HG03060 (cell line): ENCODE data around the gene SMIM38.
"Not testable (repeated sequence)": the region's sequence is repeated elsewhere in the genome, so short reads cannot be mapped to it uniquely, and the experiment has no call there.

Experiments
- ATAC-seq: cut with Tn5 transposase; IDR thresholded peaks from one replicate; pipeline ENCODE4 v1.9.1; 2021; ENCODE audit warnings: low read depth, moderate number of reproducible peaks; ENCODE audit not compliant: unreplicated experiment

Gene SMIM38

GRCh38 chr11:69137151-69137844 lies 18.4 kb upstream of the SMIM38 start:
- no peak for ATAC-seq

DNA sequence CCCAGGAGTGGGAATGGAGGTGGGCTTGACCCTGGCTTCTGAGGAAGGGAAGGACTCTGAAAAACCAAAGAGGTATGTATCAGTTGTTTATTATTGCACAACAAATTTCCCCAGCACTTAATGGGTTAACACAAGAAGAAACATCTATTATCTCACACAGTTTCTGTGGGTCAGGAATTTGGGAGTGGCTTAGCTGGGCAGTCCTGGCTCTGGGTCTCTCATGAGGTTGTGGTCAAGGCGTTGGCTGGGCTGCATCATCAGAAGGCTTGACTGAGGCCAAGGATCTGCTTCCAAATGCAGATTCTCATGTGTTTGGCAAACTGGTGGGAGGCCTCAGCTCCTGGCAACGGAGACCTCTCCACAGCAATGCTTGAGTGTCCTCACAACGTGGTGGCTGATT lies 17.5 kb upstream of the SMIM38 start:
- ATAC-seq = no peak

GRCh38 chr11:69140161-69140560 lies 15.6 kb upstream of the SMIM38 start:
- ATAC-seq = not testable (repeated sequence)

DNA sequence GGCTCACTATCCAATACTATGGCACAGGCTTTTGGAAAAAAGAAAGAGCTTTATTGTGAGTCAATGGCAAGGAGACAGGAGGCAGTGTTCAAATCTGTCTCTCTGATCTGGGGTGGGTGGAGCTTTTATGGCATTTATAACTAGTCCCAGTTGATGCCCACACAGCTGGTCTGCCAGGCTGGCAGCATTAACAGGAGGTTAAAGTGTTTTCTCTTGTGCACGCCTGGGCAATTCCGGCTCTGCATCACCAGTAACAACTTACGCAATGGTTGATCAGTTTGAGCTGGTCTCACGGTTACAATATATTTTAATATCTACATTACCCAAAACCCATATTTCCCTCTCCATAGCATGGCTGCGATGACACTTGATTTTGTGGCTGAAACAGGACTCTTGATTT lies 15.1 kb upstream of the SMIM38 start:
- no peak for ATAC-seq

GRCh38 chr11:69141742-69142141 lies 14.0 kb upstream of the SMIM38 start:
- ATAC-seq = no peak

DNA sequence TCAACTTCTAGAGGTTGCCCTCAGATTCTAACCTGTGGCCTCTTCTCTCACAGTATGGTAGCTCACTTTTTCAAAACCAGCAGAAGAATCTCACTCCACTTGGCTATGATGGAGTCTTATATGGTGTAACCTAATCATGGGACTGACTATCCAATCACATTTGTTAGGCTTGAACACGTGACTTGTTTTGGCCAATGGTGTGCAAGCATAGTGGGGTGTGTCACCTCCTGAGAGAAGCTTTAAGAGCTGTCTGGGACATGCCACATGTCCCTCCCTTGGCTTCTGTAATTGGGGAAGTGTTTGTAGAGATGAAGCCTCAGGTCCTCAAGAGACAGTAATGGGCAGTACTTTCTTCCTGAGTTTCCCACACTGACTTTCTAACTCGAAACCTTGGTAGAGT lies 12.8 kb upstream of the SMIM38 start:
- ATAC-seq = no peak

- no peak for ATAC-seq
Observed at GRCh38 chr11:69144316-69145049, 11.3 kb upstream of the SMIM38 start.

GRCh38 chr11:69145050-69145380 lies 10.7 kb upstream of the SMIM38 start:
- no peak for ATAC-seq

GRCh38 chr11:69148377-69148762 lies 7.4 kb upstream of the SMIM38 start:
- no peak for ATAC-seq

DNA sequence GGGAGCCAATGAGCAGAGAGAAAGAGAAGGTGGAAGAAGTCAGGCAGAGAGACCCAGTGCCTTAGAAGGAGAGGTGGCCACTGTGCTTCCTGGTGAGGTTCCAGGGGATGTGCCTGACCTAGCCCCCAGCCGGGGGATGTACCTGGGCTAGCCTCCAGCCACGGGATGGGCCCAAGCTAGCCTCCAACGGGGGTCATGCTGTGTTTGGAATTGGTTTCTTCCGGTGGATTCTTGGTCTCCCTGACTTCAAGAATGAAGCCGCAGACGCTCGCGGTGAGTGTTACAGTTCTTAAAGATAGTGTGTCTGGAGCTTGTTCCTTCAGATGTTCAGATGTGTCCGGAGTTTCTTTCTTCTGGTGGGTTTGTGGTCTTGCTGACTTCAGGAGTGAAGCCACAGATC lies 6.9 kb upstream of the SMIM38 start:
- ATAC-seq = no peak

- not testable (repeated sequence) for ATAC-seq
Observed at GRCh38 chr11:69149338-69150045, 6.2 kb upstream of the SMIM38 start.

GRCh38 chr11:69150175-69150574 lies 5.6 kb upstream of the SMIM38 start:
- ATAC-seq = no peak

DNA sequence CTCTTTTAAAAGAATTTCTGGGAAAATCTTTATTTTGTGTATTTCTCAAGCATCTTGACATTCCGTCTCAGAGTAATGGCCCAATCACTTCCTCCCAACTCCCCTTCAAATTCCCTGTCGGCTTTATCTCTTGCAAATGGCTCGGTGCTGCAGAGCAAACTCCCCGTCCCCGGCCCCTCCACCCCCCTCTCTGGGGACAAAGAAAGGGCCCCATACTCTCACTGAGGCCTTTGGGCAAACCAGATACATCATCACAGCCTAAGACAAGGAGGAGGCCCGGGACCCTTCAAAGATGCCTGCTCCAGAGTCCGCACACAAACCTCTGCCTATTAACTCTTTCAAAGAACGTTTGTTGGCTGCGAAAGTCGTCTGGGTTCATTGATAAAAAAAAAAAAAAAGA lies 3.9 kb upstream of the SMIM38 start:
- ATAC-seq = no peak

GRCh38 chr11:69152733-69153421 lies 2.9 kb upstream of the SMIM38 start:
- ATAC-seq = no peak

DNA sequence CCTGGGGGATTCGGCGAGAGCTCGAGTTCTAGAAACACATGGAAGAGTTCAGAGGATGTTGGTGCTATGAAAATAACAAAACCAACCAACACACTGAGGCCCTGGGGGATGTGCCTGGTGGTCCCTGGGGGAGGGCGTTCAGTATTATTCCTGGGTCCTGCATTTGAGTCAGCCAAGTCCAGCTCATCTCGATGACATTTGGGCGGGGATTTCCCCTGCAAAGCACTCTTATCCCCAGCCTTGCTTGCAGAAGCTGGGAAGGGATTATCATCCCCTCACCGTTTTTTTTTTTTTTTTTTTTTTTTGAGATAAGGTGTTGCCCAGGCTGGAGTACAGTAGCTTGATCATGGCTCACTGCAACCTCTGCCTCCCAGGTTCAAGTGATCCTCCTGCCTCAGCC lies 2.1 kb upstream of the SMIM38 start:
- no peak for ATAC-seq

DNA sequence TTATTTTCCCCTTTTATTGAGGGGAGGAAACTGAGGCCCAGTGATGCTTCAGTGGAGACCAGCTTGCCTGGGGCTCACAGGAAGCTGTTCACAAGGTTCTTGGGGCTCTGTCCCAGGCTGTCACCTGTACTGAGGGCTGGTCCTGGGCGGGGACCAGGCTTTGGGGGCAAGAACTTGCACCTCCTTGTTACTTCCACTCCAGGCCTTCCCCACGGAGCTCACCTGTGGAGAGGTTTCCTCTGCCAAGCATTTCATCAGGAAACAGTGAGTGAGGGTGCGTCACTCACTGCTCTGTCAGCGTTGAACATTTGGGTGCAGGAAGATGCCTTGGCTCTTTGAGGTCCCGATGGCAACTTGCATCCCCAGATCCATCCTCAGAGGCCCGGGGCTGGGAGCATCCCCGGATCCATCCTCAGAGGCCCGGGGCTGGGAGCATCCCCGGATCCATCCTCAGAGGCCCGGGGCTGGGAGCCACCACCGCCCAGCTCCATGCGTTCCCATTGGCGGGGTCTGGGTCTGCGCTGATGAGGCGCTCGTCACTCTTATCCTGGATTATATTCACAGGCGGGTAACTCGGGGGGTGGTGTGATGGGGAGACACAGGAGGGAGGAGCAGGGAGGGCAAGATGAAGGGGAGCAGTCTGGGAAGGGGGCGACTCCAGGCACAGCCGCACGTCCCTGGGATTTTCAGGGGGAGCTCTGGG lies 1.4 kb upstream of the SMIM38 start:
- no peak for ATAC-seq

DNA sequence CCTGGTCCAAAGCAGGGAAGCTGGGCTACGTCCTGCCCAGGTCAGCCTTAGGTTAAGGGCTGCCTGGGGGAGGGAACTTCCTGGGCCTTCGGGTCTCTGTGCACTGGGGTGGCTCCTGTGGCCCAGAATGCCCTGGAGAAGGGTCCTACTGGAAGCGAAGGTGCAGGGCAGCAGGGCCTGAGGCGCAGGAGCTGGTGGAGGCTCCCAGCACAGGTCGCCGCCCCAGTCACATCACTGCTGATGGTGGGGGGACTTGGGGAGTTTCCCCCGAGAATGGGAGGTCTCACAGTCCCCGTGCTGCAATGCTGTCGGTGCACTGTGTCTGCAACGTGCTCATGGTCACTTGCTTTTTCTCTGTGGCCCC lies 815 bp upstream of the SMIM38 start:
- no peak for ATAC-seq

GRCh38 chr11:69156235-69156639 lies 502 bp downstream of the SMIM38 start:
- ATAC-seq = no peak

GRCh38 chr11:69156673-69157155 lies 979 bp downstream of the SMIM38 start:
- no peak for ATAC-seq

- no peak for ATAC-seq
Observed at GRCh38 chr11:69157156-69157821, 1.6 kb downstream of the SMIM38 start.
